Keratinocyte (primary cell): ENCODE measurements around the gene NXPH4.

ENCODE experiments used
- EZH2 ChIP-seq: IDR thresholded peaks from one replicate; pipeline ENCODE4 v1.6.1; 2012; ENCODE audit warnings: inconsistent platforms, mild to moderate bottlenecking, low read length, moderate library complexity
- TF ChIP-seq, protein P1 (sequence below), 3 experiments: IDR thresholded peaks in 1 of 3; conservative IDR thresholded peaks in 1 of 3; optimal IDR thresholded peaks in 1 of 3; 2 replicates in 2 of 3; 3 replicates in 1 of 3; pipeline versions ENCODE3 to v1.5.1; 2011; ENCODE audit warnings: low read length in 3 of 3, mild to moderate bottlenecking in 3 of 3, moderate library complexity in 2 of 3, control low read depth in 1 of 3, inconsistent platforms in 1 of 3; ENCODE audit not compliant: insufficient read depth in 2 of 3; ENCODE audit errors: extremely low read depth in 1 of 3

DNA sequence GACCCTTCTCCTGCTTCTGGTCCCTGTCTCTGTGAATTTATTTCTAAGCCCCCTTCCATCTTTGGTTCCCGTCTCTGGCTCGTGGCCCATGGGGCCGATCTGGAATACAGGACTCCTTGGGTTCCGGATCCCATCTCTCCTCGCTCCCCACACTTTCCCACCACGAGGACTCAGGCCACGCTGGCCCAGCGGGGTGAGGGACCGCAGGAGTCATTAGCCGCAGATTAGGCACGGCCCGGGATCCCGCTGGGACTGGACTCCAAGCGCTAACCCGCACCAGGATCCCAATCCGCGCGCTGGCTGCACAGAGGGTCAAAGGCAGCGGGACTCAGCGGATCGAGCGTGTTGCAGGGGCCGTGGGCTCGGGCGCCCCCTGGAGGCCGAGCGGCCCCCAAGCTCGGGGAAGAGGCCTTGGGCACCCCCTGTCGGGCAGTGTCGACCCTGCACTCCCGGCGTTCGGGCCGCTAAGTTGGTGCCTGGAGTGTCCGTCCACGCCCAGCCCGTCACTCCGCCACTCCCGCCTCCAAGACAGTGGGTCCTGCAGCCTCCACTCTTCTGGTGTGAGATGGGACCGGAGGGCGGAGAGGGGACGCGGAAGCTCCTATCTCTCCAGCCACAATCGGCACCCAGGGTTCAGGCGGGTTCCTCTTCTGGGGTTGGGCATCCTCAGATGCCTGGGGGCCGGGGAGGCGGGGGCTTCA, 22.4 kb downstream of the NXPH4 start:
- TF ChIP-seq, protein P1, sequence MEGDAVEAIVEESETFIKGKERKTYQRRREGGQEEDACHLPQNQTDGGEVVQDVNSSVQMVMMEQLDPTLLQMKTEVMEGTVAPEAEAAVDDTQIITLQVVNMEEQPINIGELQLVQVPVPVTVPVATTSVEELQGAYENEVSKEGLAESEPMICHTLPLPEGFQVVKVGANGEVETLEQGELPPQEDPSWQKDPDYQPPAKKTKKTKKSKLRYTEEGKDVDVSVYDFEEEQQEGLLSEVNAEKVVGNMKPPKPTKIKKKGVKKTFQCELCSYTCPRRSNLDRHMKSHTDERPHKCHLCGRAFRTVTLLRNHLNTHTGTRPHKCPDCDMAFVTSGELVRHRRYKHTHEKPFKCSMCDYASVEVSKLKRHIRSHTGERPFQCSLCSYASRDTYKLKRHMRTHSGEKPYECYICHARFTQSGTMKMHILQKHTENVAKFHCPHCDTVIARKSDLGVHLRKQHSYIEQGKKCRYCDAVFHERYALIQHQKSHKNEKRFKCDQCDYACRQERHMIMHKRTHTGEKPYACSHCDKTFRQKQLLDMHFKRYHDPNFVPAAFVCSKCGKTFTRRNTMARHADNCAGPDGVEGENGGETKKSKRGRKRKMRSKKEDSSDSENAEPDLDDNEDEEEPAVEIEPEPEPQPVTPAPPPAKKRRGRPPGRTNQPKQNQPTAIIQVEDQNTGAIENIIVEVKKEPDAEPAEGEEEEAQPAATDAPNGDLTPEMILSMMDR (optimal IDR thresholded peaks at IDR 0.05 in 1 of 3, IDR thresholded peaks at IDR 0.05 in 1 of 3, conservative IDR thresholded peaks at IDR 0.05 in 1 of 3; ENCODE audit: extremely low read depth in 1 of 3, insufficient read depth in 2 of 3, low read length in 3 of 3): peak in 2 of 3 experiments; percentile 99 to 100
- no peak for TF ChIP-seq EZH2
